ENCODE data around the gene CAPN9. TPM values are rescaled to one million over a fixed set of nuclear protein-coding genes. Genes with fewer than 3 reads are reported as not detected.

Gene CAPN9
- total and polyA plus RNA-seq, 7 donors: 0.55 to 83.2 (median 30.6) TPM; not detected in 3

DNA sequence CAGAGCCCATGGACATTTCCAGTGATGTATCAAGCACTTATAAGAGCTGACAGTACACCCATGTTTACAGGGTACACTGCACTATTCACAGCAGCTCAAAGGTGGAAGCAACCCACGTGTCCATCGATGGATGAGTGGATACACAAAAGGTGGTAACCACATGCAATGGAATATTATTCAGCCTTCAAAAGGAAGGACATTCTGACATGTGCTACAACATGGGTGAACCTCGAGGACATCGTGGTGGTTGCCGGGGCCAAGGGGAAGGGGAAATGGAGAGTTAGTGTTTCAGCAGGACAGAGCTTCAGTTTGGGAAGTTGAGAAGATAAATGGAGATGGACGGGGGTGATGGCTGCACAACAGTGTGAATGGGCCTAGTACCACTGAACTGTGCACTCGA is 42.4 kb upstream of the CAPN9 start:
- TF ChIP-seq EP300 (IDR thresholded peaks at IDR 0.05): no peak
- no peak for TF ChIP-seq POLR2A (IDR thresholded peaks at IDR 0.05)
- no peak for TF ChIP-seq POLR2AphosphoS5 (IDR thresholded peaks at IDR 0.05)
- TF ChIP-seq CTCF (IDR thresholded peaks at IDR 0.05): no peak
- no peak overlapping the region for H3K27ac ChIP-seq
- 89 to 94% methylated on average over 7 of the region's 7 CpGs for WGBS, 2 donors
- no peak for DNase-seq
- H3K27me3 ChIP-seq: no peaks in the 10 kb centered on the region
- no peak overlapping the region for H3K4me3 ChIP-seq
- intact Hi-C loops (cut with DNase I): no loop called here
- no peaks in the 10 kb centered on the region for H3K36me3 ChIP-seq
- H3K4me1 ChIP-seq: no peaks in the 10 kb centered on the region
- H3K9me3 ChIP-seq: no peaks in the 10 kb centered on the region

DNA sequence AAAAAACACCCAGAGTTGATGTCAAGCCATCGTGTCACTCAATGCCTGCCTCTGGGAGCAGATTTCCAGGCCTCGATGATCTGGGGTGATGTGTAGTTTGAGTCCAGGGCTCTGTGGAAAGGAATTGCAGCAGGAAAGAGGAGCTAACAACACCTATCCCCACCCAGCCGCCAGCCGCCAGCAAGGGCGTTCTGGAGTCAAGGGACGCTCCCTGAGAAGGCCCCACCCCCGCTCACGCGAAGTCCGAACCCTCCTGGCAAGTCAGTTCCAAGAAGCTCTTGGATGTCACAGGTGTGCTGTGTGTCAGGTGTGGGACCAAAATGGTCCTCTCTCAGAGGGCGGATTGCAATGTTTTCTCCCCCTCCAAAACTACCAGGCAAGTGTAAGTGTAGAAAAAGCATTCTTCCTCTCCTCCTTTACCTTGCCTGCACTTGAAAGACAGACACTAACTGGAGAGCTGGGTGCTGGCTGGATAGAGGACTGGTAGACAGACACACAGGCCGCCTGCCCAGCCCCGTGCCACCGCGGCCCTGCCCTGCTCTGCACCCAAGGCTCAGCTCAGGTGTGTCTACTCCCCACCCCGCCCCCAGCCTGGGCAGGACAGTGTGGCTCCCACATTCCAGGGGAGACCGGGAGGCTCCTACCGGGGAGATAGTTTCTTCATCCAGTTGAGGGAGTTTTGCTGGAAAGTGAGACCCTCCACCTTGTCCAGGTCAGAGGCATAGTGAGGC is 41.7 kb upstream of the CAPN9 start:
- Histone ChIP-seq H3K9me3 (no peaks in the 10 kb centered on the region), H3K4me1 (no peaks in the 10 kb centered on the region), H3K27me3 (no peaks in the 10 kb centered on the region), H3K36me3 (no peaks in the 10 kb centered on the region), H3K4me3 (no peak overlapping the region), H3K27ac (no peak overlapping the region)
- no peak for DNase-seq
- no peak for TF ChIP-seq CTCF (IDR thresholded peaks at IDR 0.05)
- no peak for TF ChIP-seq POLR2A (IDR thresholded peaks at IDR 0.05)
- no peak for TF ChIP-seq POLR2AphosphoS5 (IDR thresholded peaks at IDR 0.05)
- intact Hi-C loops (cut with DNase I): no loop called here
- 46 to 84% methylated on average over 18 of the region's 18 CpGs for WGBS, 2 donors

DNA sequence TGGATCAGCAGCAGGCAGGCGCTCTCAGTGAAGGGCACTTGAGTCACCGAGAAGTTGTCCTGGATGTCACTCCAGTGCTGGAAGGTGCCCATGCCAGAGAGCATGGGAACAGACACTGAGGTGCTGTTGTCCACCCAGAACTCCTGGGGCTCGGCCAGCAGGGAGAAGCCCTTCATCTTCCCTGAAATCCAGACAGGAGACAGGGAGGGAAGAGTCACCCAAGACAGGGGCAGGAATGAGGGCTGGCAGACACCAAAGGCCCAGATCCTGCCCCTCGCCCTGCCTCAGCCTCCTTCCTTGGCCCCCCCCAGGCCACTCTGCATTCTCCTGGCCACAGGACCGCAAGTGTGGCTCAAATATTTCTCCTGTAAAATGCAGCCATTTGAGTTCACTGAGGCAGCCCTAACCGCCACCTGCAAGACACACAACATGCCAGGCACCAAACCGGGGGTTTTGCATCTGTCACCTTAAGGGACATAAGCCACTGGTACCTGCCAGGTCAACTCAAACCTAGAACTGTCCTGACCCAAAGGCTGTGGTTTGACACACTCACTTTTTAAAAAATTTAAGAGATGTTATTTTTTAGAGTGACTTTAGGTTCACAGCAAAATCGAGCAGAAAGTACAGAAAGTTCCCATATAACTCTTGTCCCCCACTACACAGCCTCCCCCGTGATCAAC is 41.0 kb upstream of the CAPN9 start:
- TF ChIP-seq POLR2AphosphoS5 (IDR thresholded peaks at IDR 0.05) (no peak), POLR2A (IDR thresholded peaks at IDR 0.05) (no peak), CTCF (IDR thresholded peaks at IDR 0.05) (no peak), EP300 (IDR thresholded peaks at IDR 0.05) (no peak)
- 92% methylated on average over 9 of the region's 9 CpGs for WGBS, 2 donors
- H3K4me1 ChIP-seq: no peaks in the 10 kb centered on the region
- no peaks in the 10 kb centered on the region for H3K36me3 ChIP-seq
- intact Hi-C loops (cut with DNase I): no loop called here
- no peaks in the 10 kb centered on the region for H3K27me3 ChIP-seq
- H3K9me3 ChIP-seq: no peaks in the 10 kb centered on the region
- no peak for DNase-seq
- H3K27ac ChIP-seq: no peak overlapping the region
- H3K4me3 ChIP-seq: no peak overlapping the region

DNA sequence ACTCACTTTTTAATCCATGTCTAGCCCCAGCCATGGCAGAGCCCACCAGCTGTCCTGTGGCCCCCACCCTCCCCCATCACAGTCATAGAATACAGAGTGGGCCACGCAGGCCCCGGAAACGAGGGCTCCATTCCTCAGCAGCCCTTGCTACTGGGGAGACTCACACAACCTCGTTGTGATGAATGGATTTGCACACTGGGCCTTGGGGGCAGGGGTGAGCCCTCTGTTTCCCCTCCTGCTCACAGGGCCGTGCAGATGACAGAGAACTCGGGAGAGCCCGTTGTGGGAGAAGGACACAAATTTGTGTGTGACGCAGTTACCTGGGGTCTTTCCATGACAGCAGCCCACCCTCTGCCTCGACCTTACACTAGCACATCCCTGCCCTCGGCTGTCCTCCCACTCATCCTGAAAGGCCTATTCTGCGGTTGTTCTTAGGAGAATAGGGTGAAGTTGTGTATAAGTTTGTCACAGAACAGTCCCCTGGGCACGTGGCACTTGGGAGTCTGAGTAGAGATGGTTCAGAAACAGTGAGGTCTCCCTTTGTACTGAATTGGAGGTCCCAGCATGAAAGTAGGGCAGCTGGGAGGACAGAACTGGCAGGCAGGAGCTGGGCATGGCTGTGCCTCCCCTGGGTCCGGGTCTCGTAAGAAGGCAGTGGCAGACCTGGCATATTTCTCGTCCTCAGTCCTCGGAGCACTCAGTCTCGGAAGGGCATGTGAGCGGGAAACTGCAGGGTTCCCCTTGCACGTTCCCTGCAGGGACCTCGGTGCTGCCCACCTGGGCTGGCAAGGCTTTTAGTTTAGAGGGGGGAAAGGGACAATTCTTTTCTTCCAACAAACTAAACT is 40.1 kb upstream of the CAPN9 start:
- intact Hi-C loops (cut with DNase I): no loop called here
- 92 to 93% methylated on average over 20 of the region's 20 CpGs for WGBS, 2 donors
- no peak overlapping the region for H3K27ac ChIP-seq
- H3K4me1 ChIP-seq: no peaks in the 10 kb centered on the region
- DNase-seq: no peak
- H3K27me3 ChIP-seq: no peaks in the 10 kb centered on the region
- no peaks in the 10 kb centered on the region for H3K36me3 ChIP-seq
- no peak overlapping the region for H3K4me3 ChIP-seq
- no peaks in the 10 kb centered on the region for H3K9me3 ChIP-seq
- TF ChIP-seq POLR2A (IDR thresholded peaks at IDR 0.05) (no peak), CTCF (IDR thresholded peaks at IDR 0.05) (no peak), EP300 (IDR thresholded peaks at IDR 0.05) (no peak), POLR2AphosphoS5 (IDR thresholded peaks at IDR 0.05) (no peak)
